WTC11 (cell line): ENCODE data around the gene DPP8. TPM values are rescaled to one million over a fixed set of nuclear protein-coding genes. Genes with fewer than 3 reads are reported as not detected.

ENCODE experiments used
- ELF4 ChIP-seq: sonication (generic); formaldehyde crosslinking; IDR thresholded peaks from 2 replicates; pipeline ENCODE4 v1.8.1; 2022; ENCODE audit warnings: low read depth, mild to moderate bottlenecking, moderate library complexity, missing genetic modification reagents
- ESRRA ChIP-seq: sonication (generic); formaldehyde crosslinking; IDR thresholded peaks from 2 replicates; pipeline ENCODE4 v1.8.1; 2022; ENCODE audit warnings: mild to moderate bottlenecking, missing genetic modification reagents, borderline replicate concordance
- FOXJ3 ChIP-seq: sonication (generic); formaldehyde crosslinking; IDR thresholded peaks from 2 replicates; pipeline ENCODE4 v1.9.0; 2021; ENCODE audit warnings: missing genetic modification reagents, mild to moderate bottlenecking, borderline replicate concordance
- GABPB1 ChIP-seq: sonication (generic); formaldehyde crosslinking; IDR thresholded peaks from 2 replicates; pipeline ENCODE4 v1.8.1; 2023; ENCODE audit warnings: mild to moderate bottlenecking, missing genetic modification reagents
- GTF2I ChIP-seq: fragments of 250-450 bp; sonication (Bioruptor Pico); conservative IDR thresholded peaks from 2 replicates; pipeline ENCODE4 v1.4.0; 2021; ENCODE audit warnings: mild to moderate bottlenecking
- KAT7 ChIP-seq: sonication (generic); formaldehyde crosslinking; IDR thresholded peaks from 2 replicates; pipeline ENCODE4 v1.8.1; 2023; ENCODE audit warnings: missing genetic modification reagents, mild to moderate bottlenecking, borderline replicate concordance
- MYBL2 ChIP-seq: sonication (generic); formaldehyde crosslinking; IDR thresholded peaks from 2 replicates; pipeline ENCODE4 v1.8.1; 2023; ENCODE audit warnings: mild to moderate bottlenecking, moderate library complexity, missing genetic modification reagents
- NR1H2 ChIP-seq: sonication (generic); formaldehyde crosslinking; IDR thresholded peaks from 2 replicates; pipeline ENCODE4 v1.9.0; 2021; ENCODE audit warnings: mild to moderate bottlenecking, moderate library complexity, missing genetic modification reagents
- SMAD4 ChIP-seq: sonication (generic); formaldehyde crosslinking; IDR thresholded peaks from 2 replicates; pipeline ENCODE4 v1.8.0; 2022; ENCODE audit warnings: mild to moderate bottlenecking, missing genetic modification reagents
- TCF7 ChIP-seq: sonication (generic); formaldehyde crosslinking; IDR thresholded peaks from 2 replicates; pipeline ENCODE4 v1.8.0; 2022; ENCODE audit warnings: mild to moderate bottlenecking, low read depth, missing genetic modification reagents, moderate library complexity
- TEAD4 ChIP-seq: sonication (generic); formaldehyde crosslinking; IDR thresholded peaks from 2 replicates; pipeline ENCODE4 v1.8.0; 2022; ENCODE audit warnings: mild to moderate bottlenecking, missing genetic modification reagents
- ZNF138 ChIP-seq: sonication (generic); formaldehyde crosslinking; conservative IDR thresholded peaks from 2 replicates; pipeline ENCODE4 v1.8.1; 2022; ENCODE audit warnings: mild to moderate bottlenecking, moderate library complexity, missing genetic modification reagents
- ZNF219 ChIP-seq: sonication (generic); formaldehyde crosslinking; IDR thresholded peaks from 2 replicates; pipeline ENCODE4 v1.8.0; 2023; ENCODE audit warnings: missing genetic modification reagents, mild to moderate bottlenecking, borderline replicate concordance
- ZNF232 ChIP-seq: sonication (generic); formaldehyde crosslinking; IDR thresholded peaks from 2 replicates; pipeline ENCODE4 v1.8.0; 2022; ENCODE audit warnings: mild to moderate bottlenecking, missing genetic modification reagents
- ZNF416 ChIP-seq: fragments of 250-450 bp; sonication (Bioruptor Pico); IDR thresholded peaks from 2 replicates; pipeline ENCODE4 v1.9.0; 2021; ENCODE audit warnings: mild to moderate bottlenecking, inconsistent platforms
- total RNA-seq: library from RNA; stranded (reverse); gene quantifications from 3 replicates; pipeline ENCODE4 v1.2.3, GENCODE V29; 2021
- TF ChIP-seq, protein P1 (sequence below): sonication (generic); formaldehyde crosslinking; IDR thresholded peaks from 2 replicates; pipeline ENCODE4 v1.8.0; 2023; ENCODE audit warnings: mild to moderate bottlenecking, missing genetic modification reagents
- TF ChIP-seq, protein P2 (sequence below): sonication (generic); formaldehyde crosslinking; IDR thresholded peaks from 2 replicates; pipeline ENCODE4 v1.8.0; 2022; ENCODE audit warnings: mild to moderate bottlenecking, missing genetic modification reagents
- TF ChIP-seq, protein P3 (sequence below): fragments of 250-450 bp; sonication (Bioruptor Pico); IDR thresholded peaks from 2 replicates; pipeline ENCODE4 v1.9.0; 2021; ENCODE audit warnings: mild to moderate bottlenecking, borderline replicate concordance
- TF ChIP-seq, protein P4 (sequence below): sonication (generic); formaldehyde crosslinking; IDR thresholded peaks from 2 replicates; pipeline ENCODE4 v1.8.0; 2023; ENCODE audit warnings: missing genetic modification reagents, mild to moderate bottlenecking, borderline replicate concordance
- TF ChIP-seq, protein P5 (sequence below): sonication (generic); formaldehyde crosslinking; IDR thresholded peaks from 2 replicates; pipeline ENCODE4 v1.8.0; 2022; ENCODE audit warnings: mild to moderate bottlenecking, missing genetic modification reagents
- TF ChIP-seq, protein P6 (sequence below): sonication (generic); formaldehyde crosslinking; IDR thresholded peaks from 2 replicates; pipeline ENCODE4 v1.8.1; 2023; ENCODE audit warnings: mild to moderate bottlenecking, moderate library complexity, missing genetic modification reagents

Gene DPP8
- total RNA-seq, 1 experiment from 2014 or later, result 31.9 TPM

DNA sequence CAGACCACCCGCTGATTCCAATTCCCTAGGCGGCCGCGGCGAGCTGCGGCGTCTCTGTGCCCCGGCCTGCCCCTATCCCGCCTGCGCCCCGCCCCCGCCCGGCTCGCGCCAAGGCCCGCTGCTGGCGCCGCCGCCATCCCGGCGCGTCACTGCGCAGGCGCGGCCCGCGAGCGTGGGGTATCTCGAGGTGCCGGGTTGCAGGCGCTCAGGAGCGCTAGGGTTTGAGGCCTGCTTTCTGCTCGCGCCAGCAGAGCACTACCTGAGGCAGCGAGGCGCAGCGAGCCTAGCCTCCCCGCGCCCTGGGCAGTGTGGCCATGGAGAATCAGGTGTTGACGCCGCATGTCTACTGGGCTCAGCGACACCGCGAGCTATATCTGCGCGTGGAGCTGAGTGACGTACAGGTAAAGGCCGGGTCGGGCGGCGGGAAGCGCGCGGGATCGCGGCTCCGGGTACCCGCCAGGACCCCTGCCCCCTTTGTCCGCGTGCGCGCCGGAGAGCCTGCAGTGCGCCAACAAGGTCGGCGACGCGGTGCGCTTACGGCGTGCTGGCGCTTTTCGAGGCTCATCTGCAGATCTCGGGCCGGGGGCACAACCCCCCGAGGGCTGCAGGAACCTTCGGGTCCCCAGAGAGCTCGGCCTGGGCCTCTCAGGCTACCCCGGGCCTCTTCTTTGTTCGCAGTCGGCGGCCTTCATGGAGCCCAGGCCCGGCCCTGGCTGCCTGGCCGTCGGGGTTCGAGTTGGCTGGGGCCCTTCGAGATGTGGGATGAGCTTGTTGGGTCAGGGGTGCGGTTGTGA lies 13.0 kb upstream of the DPP8 start, which contains the start of gene HACD3 (continued):
- 0 out of 2 replicates have a peak, but pooled peaks have one; percentile 53 for TF ChIP-seq ZNF232 (CRISPR knock-in tag)
- TF ChIP-seq GTF2I (CRISPR knock-in tag), result no peak
- peak; percentile 59; the same call in 1 of the 2 replicates for TF ChIP-seq TEAD4
- TF ChIP-seq FOXJ3 (CRISPR knock-in tag), result no peak
- 0 out of 2 replicates have a peak, but pooled peaks have one; percentile 51 for TF ChIP-seq SMAD4
- 0 out of 2 replicates have a peak, but pooled peaks have one; percentile 87 for TF ChIP-seq TCF7 (CRISPR knock-in tag)
- peak; percentile 97 for TF ChIP-seq KAT7 (CRISPR knock-in tag)
- TF ChIP-seq ELF4 (CRISPR knock-in tag), result 0 out of 2 replicates have a peak, but pooled peaks have one; percentile 72
- TF ChIP-seq GABPB1, result peak; percentile 11; the same call in 1 of the 2 replicates
- TF ChIP-seq NR1H2 (CRISPR knock-in tag), result no peak
- TF ChIP-seq MYBL2 (CRISPR knock-in tag), result peak; percentile 66
- TF ChIP-seq, protein P1, sequence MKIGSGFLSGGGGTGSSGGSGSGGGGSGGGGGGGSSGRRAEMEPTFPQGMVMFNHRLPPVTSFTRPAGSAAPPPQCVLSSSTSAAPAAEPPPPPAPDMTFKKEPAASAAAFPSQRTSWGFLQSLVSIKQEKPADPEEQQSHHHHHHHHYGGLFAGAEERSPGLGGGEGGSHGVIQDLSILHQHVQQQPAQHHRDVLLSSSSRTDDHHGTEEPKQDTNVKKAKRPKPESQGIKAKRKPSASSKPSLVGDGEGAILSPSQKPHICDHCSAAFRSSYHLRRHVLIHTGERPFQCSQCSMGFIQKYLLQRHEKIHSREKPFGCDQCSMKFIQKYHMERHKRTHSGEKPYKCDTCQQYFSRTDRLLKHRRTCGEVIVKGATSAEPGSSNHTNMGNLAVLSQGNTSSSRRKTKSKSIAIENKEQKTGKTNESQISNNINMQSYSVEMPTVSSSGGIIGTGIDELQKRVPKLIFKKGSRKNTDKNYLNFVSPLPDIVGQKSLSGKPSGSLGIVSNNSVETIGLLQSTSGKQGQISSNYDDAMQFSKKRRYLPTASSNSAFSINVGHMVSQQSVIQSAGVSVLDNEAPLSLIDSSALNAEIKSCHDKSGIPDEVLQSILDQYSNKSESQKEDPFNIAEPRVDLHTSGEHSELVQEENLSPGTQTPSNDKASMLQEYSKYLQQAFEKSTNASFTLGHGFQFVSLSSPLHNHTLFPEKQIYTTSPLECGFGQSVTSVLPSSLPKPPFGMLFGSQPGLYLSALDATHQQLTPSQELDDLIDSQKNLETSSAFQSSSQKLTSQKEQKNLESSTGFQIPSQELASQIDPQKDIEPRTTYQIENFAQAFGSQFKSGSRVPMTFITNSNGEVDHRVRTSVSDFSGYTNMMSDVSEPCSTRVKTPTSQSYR, result 0 out of 2 replicates have a peak, but pooled peaks have one; percentile 27
- TF ChIP-seq, protein P2, sequence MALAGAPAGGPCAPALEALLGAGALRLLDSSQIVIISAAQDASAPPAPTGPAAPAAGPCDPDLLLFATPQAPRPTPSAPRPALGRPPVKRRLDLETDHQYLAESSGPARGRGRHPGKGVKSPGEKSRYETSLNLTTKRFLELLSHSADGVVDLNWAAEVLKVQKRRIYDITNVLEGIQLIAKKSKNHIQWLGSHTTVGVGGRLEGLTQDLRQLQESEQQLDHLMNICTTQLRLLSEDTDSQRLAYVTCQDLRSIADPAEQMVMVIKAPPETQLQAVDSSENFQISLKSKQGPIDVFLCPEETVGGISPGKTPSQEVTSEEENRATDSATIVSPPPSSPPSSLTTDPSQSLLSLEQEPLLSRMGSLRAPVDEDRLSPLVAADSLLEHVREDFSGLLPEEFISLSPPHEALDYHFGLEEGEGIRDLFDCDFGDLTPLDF, result 0 out of 2 replicates have a peak, but pooled peaks have one; percentile 29
- TF ChIP-seq, protein P3, sequence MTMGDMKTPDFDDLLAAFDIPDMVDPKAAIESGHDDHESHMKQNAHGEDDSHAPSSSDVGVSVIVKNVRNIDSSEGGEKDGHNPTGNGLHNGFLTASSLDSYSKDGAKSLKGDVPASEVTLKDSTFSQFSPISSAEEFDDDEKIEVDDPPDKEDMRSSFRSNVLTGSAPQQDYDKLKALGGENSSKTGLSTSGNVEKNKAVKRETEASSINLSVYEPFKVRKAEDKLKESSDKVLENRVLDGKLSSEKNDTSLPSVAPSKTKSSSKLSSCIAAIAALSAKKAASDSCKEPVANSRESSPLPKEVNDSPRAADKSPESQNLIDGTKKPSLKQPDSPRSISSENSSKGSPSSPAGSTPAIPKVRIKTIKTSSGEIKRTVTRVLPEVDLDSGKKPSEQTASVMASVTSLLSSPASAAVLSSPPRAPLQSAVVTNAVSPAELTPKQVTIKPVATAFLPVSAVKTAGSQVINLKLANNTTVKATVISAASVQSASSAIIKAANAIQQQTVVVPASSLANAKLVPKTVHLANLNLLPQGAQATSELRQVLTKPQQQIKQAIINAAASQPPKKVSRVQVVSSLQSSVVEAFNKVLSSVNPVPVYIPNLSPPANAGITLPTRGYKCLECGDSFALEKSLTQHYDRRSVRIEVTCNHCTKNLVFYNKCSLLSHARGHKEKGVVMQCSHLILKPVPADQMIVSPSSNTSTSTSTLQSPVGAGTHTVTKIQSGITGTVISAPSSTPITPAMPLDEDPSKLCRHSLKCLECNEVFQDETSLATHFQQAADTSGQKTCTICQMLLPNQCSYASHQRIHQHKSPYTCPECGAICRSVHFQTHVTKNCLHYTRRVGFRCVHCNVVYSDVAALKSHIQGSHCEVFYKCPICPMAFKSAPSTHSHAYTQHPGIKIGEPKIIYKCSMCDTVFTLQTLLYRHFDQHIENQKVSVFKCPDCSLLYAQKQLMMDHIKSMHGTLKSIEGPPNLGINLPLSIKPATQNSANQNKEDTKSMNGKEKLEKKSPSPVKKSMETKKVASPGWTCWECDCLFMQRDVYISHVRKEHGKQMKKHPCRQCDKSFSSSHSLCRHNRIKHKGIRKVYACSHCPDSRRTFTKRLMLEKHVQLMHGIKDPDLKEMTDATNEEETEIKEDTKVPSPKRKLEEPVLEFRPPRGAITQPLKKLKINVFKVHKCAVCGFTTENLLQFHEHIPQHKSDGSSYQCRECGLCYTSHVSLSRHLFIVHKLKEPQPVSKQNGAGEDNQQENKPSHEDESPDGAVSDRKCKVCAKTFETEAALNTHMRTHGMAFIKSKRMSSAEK (CRISPR knock-in tag), result no peak
- peak; percentile 53; the same call in 1 of the 2 replicates for TF ChIP-seq ZNF138 (CRISPR knock-in tag)
- TF ChIP-seq ZNF416, result 0 out of 2 replicates have a peak, but pooled peaks have one; percentile 80
- no peak for TF ChIP-seq ZNF219 (CRISPR knock-in tag)
- TF ChIP-seq, protein P4, sequence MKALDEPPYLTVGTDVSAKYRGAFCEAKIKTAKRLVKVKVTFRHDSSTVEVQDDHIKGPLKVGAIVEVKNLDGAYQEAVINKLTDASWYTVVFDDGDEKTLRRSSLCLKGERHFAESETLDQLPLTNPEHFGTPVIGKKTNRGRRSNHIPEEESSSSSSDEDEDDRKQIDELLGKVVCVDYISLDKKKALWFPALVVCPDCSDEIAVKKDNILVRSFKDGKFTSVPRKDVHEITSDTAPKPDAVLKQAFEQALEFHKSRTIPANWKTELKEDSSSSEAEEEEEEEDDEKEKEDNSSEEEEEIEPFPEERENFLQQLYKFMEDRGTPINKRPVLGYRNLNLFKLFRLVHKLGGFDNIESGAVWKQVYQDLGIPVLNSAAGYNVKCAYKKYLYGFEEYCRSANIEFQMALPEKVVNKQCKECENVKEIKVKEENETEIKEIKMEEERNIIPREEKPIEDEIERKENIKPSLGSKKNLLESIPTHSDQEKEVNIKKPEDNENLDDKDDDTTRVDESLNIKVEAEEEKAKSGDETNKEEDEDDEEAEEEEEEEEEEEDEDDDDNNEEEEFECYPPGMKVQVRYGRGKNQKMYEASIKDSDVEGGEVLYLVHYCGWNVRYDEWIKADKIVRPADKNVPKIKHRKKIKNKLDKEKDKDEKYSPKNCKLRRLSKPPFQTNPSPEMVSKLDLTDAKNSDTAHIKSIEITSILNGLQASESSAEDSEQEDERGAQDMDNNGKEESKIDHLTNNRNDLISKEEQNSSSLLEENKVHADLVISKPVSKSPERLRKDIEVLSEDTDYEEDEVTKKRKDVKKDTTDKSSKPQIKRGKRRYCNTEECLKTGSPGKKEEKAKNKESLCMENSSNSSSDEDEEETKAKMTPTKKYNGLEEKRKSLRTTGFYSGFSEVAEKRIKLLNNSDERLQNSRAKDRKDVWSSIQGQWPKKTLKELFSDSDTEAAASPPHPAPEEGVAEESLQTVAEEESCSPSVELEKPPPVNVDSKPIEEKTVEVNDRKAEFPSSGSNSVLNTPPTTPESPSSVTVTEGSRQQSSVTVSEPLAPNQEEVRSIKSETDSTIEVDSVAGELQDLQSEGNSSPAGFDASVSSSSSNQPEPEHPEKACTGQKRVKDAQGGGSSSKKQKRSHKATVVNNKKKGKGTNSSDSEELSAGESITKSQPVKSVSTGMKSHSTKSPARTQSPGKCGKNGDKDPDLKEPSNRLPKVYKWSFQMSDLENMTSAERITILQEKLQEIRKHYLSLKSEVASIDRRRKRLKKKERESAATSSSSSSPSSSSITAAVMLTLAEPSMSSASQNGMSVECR (CRISPR knock-in tag), result peak; percentile 94
- TF ChIP-seq, protein P5, sequence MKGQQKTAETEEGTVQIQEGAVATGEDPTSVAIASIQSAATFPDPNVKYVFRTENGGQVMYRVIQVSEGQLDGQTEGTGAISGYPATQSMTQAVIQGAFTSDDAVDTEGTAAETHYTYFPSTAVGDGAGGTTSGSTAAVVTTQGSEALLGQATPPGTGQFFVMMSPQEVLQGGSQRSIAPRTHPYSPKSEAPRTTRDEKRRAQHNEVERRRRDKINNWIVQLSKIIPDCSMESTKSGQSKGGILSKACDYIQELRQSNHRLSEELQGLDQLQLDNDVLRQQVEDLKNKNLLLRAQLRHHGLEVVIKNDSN (CRISPR knock-in tag), result peak; percentile 67
- TF ChIP-seq, protein P6, sequence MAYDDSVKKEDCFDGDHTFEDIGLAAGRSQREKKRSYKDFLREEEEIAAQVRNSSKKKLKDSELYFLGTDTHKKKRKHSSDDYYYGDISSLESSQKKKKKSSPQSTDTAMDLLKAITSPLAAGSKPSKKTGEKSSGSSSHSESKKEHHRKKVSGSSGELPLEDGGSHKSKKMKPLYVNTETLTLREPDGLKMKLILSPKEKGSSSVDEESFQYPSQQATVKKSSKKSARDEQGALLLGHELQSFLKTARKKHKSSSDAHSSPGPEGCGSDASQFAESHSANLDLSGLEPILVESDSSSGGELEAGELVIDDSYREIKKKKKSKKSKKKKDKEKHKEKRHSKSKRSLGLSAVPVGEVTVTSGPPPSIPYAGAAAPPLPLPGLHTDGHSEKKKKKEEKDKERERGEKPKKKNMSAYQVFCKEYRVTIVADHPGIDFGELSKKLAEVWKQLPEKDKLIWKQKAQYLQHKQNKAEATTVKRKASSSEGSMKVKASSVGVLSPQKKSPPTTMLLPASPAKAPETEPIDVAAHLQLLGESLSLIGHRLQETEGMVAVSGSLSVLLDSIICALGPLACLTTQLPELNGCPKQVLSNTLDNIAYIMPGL (CRISPR knock-in tag), result peak; percentile 77
- TF ChIP-seq ESRRA (CRISPR knock-in tag), result 0 out of 2 replicates have a peak, but pooled peaks have one; percentile 85
